HepG2 (cell line): ENCODE data around the gene IGFBP5. TPM values are rescaled to one million over a fixed set of nuclear protein-coding genes. Genes with fewer than 3 reads are reported as not detected.

Experiments used
- ARID3A ChIP-seq: IDR thresholded peaks from 2 replicates; pipeline ENCODE4 v1.6.1; 2012; ENCODE audit warnings: low read depth, low read length, improper control_type of control experiment
- ATF4 ChIP-seq, 2 experiments: fragments of 450-650 bp in 1 of 2; sonication (generic) in 1 of 2; formaldehyde crosslinking; IDR thresholded peaks; 2 replicates each; pipeline versions ENCODE4 v1.5.0 to v1.8.0; 2020 to 2022; ENCODE audit warnings: mild to moderate bottlenecking in 1 of 2, missing genetic modification reagents in 1 of 2
- ATM ChIP-seq: fragments of 450-650 bp; IDR thresholded peaks from 2 replicates; pipeline ENCODE4 v1.7.1; 2017; ENCODE audit warnings: mild to moderate bottlenecking, borderline replicate concordance
- DRAP1 ChIP-seq: IDR thresholded peaks from 2 replicates; pipeline ENCODE4 v1.6.1; 2016; ENCODE audit warnings: missing genetic modification reagents, missing compliant biosample characterization
- ETS1 ChIP-seq: sonication (generic); formaldehyde crosslinking; IDR thresholded peaks from 2 replicates; pipeline ENCODE4 v1.4.0; 2020; ENCODE audit warnings: missing genetic modification reagents
- HNF4A ChIP-seq: sonication (generic); formaldehyde crosslinking; IDR thresholded peaks from 2 replicates; pipeline ENCODE4 v1.4.0; 2020; ENCODE audit warnings: missing genetic modification reagents
- POGK ChIP-seq: sonication (generic); formaldehyde crosslinking; conservative IDR thresholded peaks from 2 replicates; pipeline ENCODE4 v1.8.0; 2022; ENCODE audit warnings: mild to moderate bottlenecking, moderate library complexity, missing genetic modification reagents
- RERE ChIP-seq: IDR thresholded peaks from 2 replicates; pipeline ENCODE4 v1.6.1; 2016; ENCODE audit warnings: low read depth, missing genetic modification reagents, missing compliant biosample characterization
- RXRB ChIP-seq: IDR thresholded peaks from 2 replicates; pipeline ENCODE4 v1.6.1; 2016; ENCODE audit warnings: borderline replicate concordance, missing genetic modification reagents, missing compliant biosample characterization
- ZBED4 ChIP-seq: sonication (generic); formaldehyde crosslinking; IDR thresholded peaks from 2 replicates; pipeline ENCODE4 v1.4.0; 2020; ENCODE audit warnings: missing genetic modification reagents, borderline replicate concordance
- ZBTB14 ChIP-seq: sonication (generic); formaldehyde crosslinking; IDR thresholded peaks from 2 replicates; pipeline ENCODE4 v1.4.0; 2020; ENCODE audit warnings: missing genetic modification reagents
- ZNF205 ChIP-seq: IDR thresholded peaks from 2 replicates; pipeline ENCODE4 v1.6.1; 2018; ENCODE audit warnings: missing biosample characterization, missing genetic modification reagents
- polyA plus RNA-seq, 8 experiments: library from polyadenylated mRNA; depleted of rRNA in 3 of 8; stranded (reverse) in 7 of 8; unstranded in 1 of 8; fragments of >200 nt; fragmentation: Illumina TruSeq in 4 of 8; extraction: Trizol in 4 of 8; gene quantifications; 2 replicates each; pipeline versions ENCODE4 v1.2.1 to v1.2.3, GENCODE V29; 2011 to 2016; ENCODE audit warnings: low read depth in 4 of 8, missing spikeins in 1 of 8, mixed read lengths in 1 of 8; ENCODE audit not compliant: insufficient read depth in 1 of 8
- total RNA-seq, 5 experiments: library from RNA; depleted of rRNA; stranded (reverse); fragments of >200 nt; fragmentation: Illumina TruSeq; extraction: Trizol; gene quantifications; 2 replicates each; pipeline ENCODE4 v1.2.3, GENCODE V29; 2016; ENCODE audit warnings: low read depth in 1 of 5

The IGFBP5 gene
- total and polyA plus RNA-seq, 2 of the 13 experiments (the other 11 are each of a cell fraction or from before 2014, with no cell fraction given): 0.15 TPM; not detected in 1

- TF ChIP-seq ARID3A: no peak
- TF ChIP-seq HNF4A (CRISPR knock-in tag): no peak
- no peak for TF ChIP-seq ZBED4 (CRISPR knock-in tag)
- no peak for TF ChIP-seq ATF4 (CRISPR knock-in tag; IDR thresholded peaks at IDR 0.05)
- no peak for TF ChIP-seq ZBTB14
- no peak for TF ChIP-seq ZNF205
- TF ChIP-seq RXRB (CRISPR knock-in tag): no peak
- TF ChIP-seq ETS1 (CRISPR knock-in tag): no peak
- TF ChIP-seq ATM: no peak
- TF ChIP-seq DRAP1 (CRISPR knock-in tag): no peak
- TF ChIP-seq RERE (CRISPR knock-in tag): no peak
- TF ChIP-seq POGK (CRISPR knock-in tag): no peak
- TF ChIP-seq, all 625 proteins: peak for 0
These were observed 71.1 kb downstream of the IGFBP5 start (continued) for GRCh38 chr2:216624251-216624650.
